ENCODE data around the gene PLIN5. TPM values are rescaled to one million over a fixed set of nuclear protein-coding genes. Genes with fewer than 3 reads are reported as not detected.
"Not testable (repeated sequence)": the region's sequence is repeated elsewhere in the genome, so short reads cannot be mapped to it uniquely, and the experiment has no call there.

The PLIN5 gene
- total RNA-seq, 1 donor from 2014 or later: 0.54 TPM

DNA sequence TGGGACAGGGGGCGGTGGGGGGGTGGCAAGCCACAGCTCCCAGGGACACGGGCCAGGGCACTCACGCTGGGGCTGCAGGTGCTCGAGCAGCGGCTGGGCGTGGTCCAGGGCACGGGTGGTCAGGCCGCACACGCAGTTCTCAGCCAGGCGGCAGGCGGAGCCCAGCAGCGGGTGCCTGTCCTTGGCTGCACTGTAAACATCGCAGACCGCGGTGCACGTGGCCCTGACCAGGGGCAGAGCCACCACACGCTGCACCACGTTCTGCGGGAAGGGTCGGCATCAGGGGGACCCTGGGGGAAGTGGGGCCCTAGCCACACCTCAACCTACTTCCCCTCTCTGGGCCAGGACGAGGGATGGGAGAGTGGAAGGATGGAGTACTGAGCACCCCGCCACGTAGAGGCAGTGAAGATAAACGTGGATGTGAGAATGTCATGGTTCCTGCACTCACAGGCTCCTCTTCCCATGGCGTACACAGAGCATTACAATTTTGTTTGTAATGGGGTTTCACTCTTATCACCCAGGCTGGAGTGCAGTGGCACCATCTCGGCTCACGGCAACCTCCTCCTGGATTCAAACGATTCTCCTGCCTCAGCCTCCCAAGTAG lies 3.4 kb downstream of the PLIN5 start:
- TF ChIP-seq, protein P1, sequence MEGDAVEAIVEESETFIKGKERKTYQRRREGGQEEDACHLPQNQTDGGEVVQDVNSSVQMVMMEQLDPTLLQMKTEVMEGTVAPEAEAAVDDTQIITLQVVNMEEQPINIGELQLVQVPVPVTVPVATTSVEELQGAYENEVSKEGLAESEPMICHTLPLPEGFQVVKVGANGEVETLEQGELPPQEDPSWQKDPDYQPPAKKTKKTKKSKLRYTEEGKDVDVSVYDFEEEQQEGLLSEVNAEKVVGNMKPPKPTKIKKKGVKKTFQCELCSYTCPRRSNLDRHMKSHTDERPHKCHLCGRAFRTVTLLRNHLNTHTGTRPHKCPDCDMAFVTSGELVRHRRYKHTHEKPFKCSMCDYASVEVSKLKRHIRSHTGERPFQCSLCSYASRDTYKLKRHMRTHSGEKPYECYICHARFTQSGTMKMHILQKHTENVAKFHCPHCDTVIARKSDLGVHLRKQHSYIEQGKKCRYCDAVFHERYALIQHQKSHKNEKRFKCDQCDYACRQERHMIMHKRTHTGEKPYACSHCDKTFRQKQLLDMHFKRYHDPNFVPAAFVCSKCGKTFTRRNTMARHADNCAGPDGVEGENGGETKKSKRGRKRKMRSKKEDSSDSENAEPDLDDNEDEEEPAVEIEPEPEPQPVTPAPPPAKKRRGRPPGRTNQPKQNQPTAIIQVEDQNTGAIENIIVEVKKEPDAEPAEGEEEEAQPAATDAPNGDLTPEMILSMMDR (IDR thresholded peaks at IDR 0.05; ENCODE audit: partially characterized antibody, unreplicated experiment): no peak
- Mint-ChIP-seq H3K27me3 (ENCODE audit: unreplicated experiment) (peaks cover 8% of the 10 kb centered on the region), H3K36me3 (ENCODE audit: unreplicated experiment) (no peaks in the 10 kb centered on the region), H3K4me3 (ENCODE audit: unreplicated experiment) (no peak overlapping the region), H3K27ac (ENCODE audit: unreplicated experiment) (no peak overlapping the region), H3K4me1 (ENCODE audit: low read depth, unreplicated experiment) (no peaks in the 10 kb centered on the region), H3K9me3 (ENCODE audit: unreplicated experiment) (peaks cover 4% of the 10 kb centered on the region)
- DNase-seq: no peak

DNA sequence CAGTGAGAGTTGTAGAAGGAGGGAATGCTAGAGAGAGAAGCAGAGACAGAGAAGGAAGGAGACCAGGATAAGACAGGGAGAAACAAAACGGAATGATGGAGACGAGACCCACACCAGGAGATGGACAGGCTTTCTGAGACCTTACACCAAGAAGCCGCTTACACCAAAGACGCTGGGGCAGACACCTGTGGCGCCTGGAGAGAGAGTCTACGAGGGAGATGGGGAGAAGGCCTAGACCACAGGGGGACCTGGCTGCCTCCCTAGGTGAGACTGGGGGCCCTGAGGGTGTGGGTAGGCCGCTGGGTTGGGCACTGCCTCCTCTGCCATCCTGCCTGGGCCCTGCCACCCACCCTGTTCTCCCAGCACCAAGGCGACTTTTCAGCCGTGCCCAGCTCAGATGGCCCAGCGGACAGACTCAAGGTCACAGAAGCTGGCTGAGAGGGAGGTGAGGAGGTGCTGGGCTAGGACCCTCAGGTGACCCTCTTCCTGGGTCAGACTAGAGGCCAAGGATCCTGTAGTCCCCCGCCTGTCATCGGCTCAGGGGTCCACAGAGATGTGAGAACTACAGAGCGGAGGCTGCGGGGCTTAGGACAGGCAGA lies 5.0 kb downstream of the PLIN5 start:
- H3K27me3 Mint-ChIP-seq (ENCODE audit: unreplicated experiment): peaks cover 8% of the 10 kb centered on the region

DNA sequence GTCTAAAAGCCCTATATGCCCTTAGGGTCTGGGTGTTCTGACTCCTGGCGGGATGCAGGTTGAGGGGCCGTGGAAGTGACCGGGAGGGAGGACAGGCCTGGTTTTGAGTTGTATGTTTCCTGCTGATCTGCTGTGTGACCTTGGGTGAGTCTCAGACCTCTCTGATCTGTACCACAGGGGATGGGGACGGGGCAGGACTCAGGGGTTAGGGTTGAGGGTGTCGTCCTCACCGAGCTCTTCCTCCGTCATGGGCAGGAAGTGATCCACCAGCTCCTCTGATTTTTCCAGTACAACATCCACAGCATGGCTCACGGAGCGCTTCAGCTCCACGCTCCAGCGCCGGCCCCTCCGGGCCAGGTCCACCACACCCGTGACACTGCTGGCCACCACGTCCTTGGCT lies 6.2 kb downstream of the PLIN5 start:
- Mint-ChIP-seq H3K36me3 (ENCODE audit: unreplicated experiment) (no peaks in the 10 kb centered on the region), H3K4me3 (ENCODE audit: unreplicated experiment) (no peak overlapping the region), H3K27me3 (ENCODE audit: unreplicated experiment) (peaks cover 8% of the 10 kb centered on the region), H3K27ac (ENCODE audit: unreplicated experiment) (no peak overlapping the region), H3K9me3 (ENCODE audit: unreplicated experiment) (peaks cover 4% of the 10 kb centered on the region), H3K4me1 (ENCODE audit: low read depth, unreplicated experiment) (no peaks in the 10 kb centered on the region)
- DNase-seq: no peak
- TF ChIP-seq, protein P1 (IDR thresholded peaks at IDR 0.05; ENCODE audit: partially characterized antibody, unreplicated experiment): no peak

More for the DNA sequence above, 5.0 kb downstream of the PLIN5 start:
- Mint-ChIP-seq H3K4me1 (ENCODE audit: low read depth, unreplicated experiment) (no peaks in the 10 kb centered on the region), H3K9me3 (ENCODE audit: unreplicated experiment) (peaks cover 4% of the 10 kb centered on the region), H3K36me3 (ENCODE audit: unreplicated experiment) (no peaks in the 10 kb centered on the region), H3K4me3 (ENCODE audit: unreplicated experiment) (no peak overlapping the region), H3K27ac (ENCODE audit: unreplicated experiment) (no peak overlapping the region)
- TF ChIP-seq, protein P1 (IDR thresholded peaks at IDR 0.05; ENCODE audit: partially characterized antibody, unreplicated experiment): no peak
- no peak for DNase-seq

DNA sequence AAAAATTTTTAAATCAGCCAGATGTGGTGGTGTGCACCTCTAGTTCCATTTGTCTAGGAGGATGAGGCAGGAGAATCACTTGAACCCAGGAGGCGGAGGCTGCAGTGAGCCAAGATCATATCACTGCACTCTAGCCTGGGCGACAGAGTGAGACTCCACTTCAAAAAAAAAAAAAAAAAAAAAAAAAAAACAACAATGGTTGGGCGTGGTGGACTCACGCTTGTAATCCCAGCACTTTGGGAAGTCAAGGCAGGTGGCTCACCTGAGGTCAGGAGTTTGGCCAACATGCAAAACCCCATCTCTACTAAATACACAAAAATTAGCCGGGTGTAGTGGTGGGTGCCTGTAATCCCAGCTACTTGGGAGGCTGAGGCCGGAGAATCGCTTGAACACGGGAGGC lies 7.6 kb downstream of the PLIN5 start:
- H3K27ac Mint-ChIP-seq (ENCODE audit: unreplicated experiment); H3K4me3 Mint-ChIP-seq (ENCODE audit: unreplicated experiment); H3K9me3 Mint-ChIP-seq (ENCODE audit: unreplicated experiment); H3K36me3 Mint-ChIP-seq (ENCODE audit: unreplicated experiment); H3K27me3 Mint-ChIP-seq (ENCODE audit: unreplicated experiment); DNase-seq; H3K4me1 Mint-ChIP-seq (ENCODE audit: low read depth, unreplicated experiment): not testable (repeated sequence)

DNA sequence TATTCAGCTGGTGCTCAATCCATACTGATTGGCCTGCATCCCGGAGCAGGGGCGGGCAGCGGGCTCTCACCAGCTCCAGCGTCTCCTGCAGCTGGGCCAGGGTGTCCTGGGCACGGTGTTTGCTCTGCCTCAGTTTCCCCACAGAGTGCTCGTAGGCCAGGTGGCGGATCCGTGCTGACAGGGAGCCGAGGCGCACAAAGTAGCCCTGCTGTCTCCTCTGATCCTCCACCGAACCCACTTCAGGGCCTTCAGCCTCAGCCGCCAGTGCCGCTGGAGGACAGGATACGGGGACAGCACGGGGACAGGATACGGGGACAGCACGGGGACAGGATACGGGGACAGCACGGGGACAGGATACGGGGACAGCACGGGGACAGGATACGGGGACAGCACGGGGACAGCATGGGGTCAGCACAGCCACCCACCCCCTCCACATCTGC lies 9.4 kb downstream of the PLIN5 start:
- Mint-ChIP-seq H3K27ac (ENCODE audit: unreplicated experiment) (no peak overlapping the region), H3K27me3 (ENCODE audit: unreplicated experiment) (peaks cover 6% of the 10 kb centered on the region), H3K9me3 (ENCODE audit: unreplicated experiment) (no peaks in the 10 kb centered on the region), H3K36me3 (ENCODE audit: unreplicated experiment) (no peaks in the 10 kb centered on the region), H3K4me3 (ENCODE audit: unreplicated experiment) (no peak overlapping the region), H3K4me1 (ENCODE audit: low read depth, unreplicated experiment) (no peaks in the 10 kb centered on the region)
- TF ChIP-seq, protein P1 (IDR thresholded peaks at IDR 0.05; ENCODE audit: partially characterized antibody, unreplicated experiment): no peak
- DNase-seq: no peak

All from glutamatergic neuron (in vitro differentiated cells).